CD4-positive, alpha-beta T cell treated with Interleukin-17A for 1 hour (primary cell): ENCODE data around the gene DBX2.
"Not testable (repeated sequence)": the region's sequence is repeated elsewhere in the genome, so short reads cannot be mapped to it uniquely, and the experiment has no call there.

ENCODE experiments used
- DNase-seq: peaks from one replicate; pipeline ENCODE4 v3.0.0-alpha.2; 2020

DBX2 gene

DNA sequence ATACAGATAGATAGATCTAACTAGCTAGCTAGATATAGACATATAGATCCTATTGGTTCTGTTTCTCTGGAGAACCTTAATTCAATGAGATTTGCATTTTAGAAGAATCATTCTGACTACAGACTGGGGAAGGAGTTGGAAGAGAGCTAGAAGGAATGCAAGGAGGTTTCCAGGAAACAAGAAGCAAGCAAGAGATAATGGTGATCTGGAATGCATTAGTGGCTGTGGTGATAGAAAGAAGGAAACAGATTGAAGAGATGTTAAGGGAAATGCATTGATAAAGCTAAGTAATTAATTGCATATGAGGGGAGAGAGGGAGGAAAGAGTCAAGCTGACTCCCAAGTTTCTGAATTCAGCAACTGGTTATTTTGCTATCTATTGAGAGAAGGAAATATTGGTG is 42.7 kb downstream of the DBX2 start:
- no peak for DNase-seq

DNA sequence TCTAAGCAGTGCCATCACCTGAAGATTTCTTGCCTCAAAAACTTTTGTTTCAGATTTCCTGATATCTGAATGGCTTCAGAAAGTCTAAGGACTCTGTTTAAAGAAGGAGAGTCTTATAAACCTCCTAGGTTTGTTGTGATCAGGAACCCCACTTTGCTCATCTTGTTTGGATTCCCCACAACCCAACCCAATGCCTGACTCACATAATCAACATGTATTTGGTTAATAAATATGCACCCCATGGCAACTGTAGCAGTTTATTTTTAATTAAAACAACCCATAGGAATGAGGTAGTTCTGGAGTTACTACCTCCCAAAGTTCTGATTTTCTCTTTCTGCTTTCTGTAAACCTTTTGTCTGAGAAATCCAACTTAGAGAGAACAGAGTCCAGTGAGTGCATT is 51.5 kb downstream of the DBX2 start:
- no peak for DNase-seq

DNA sequence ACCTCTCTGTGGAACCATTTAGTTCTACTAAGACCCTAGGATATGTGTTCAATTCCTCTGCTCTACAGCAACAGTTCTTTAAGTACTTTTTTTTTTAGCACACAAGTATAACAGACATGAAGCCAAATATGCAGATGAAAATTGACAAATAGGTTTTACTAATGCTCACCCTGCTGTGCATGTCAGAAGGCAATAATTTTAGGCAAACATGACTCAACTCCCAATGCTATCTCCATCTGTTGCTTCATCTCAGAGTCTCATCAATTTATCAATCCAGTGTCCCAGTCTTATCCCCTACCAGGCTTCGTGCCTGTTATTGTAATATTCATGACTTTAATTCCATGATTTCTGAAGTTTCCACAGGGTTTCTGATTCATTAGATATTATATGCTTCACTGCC is 57.7 kb downstream of the DBX2 start:
- no peak for DNase-seq

DNA sequence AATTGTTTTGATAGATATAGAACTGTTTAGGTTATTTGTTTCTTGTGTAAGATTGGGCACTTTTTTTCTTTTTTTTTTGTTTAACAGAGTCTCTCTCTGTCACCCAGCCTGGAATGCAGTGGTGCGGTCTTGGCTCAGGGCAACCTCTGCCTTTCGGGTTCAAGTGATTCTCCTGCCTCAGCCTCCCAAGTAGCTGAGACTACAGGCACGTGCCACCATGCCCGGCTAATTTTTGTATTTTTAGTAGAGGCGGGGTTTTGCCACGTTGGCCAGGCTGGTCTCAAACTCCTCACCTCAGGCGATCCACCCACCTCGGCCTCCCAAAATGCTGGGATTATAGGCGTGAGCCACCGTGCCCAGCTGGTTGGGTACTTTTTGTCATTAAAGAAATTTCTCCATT is 66.0 kb downstream of the DBX2 start:
- not testable (repeated sequence) for DNase-seq

DNA sequence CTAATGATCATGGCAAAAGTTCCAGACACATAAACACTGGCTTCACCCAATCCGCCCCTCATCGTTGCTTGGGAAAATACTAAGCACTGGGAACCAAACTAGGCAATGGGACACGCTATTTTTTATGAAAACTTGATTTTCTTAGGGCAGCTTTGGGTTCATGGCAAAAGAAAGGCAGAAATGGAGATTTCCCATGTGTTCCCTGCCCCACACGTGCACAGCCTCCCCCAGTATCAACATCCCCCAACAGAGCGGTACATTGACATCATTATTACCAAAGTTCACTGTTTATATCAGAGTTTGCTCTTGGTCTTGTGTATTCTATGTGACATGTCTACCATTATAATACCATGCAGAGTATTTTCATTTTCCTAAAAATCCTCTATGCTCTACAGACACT is 71.0 kb downstream of the DBX2 start:
- DNase-seq, result no peak

DNA sequence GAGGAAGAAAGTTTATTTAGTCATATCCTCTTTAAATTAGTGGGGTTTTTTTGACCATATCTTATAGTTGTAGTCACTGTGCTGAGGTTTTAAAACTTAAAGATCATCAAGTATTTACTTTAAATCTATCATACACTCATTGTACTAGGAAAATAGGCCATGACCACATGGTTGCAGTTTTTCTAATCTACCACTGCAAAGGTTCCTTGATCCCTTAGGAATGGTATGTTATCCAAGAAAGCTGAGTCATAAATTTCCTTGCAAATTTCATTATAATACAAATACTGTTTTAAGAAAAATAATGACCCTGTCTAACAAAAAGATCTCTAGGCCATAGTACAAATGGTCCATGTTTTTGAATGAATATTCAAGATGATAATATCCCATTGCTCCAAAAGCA is 74.7 kb downstream of the DBX2 start:
- DNase-seq, result no peak

DNA sequence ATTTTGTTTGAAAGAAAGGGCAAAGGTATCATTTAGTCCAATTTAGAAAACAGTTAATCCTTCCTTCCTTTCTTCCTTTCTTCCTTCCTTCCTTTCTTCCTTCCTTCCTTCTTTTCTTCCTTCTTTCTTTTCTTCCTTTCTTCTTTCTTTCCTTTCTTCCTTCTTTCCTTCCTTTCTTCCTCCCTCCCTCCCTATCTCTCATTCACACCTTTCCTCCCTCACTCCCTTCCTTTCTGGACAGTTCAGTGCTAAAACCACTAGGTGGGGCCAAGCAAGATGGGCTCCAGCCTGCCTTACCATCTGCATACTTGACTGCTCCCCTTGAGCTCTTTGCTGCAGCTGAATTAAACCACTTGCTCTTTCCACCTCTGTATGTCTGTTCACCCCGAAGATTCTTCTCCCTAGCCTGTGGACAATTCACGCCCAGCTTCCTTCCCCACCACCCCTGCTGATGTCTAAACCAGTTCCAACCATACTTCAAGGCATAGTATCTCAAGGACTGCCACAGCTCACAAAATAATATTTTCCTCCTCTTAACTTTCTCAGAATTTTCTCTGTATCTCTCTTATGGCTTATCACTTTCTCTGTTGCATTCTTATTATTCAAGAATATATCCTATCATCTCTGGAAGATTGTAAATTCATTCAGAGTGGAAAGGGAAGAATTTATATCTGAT is 78.0 kb downstream of the DBX2 start:
- DNase-seq, result no peak

DNA sequence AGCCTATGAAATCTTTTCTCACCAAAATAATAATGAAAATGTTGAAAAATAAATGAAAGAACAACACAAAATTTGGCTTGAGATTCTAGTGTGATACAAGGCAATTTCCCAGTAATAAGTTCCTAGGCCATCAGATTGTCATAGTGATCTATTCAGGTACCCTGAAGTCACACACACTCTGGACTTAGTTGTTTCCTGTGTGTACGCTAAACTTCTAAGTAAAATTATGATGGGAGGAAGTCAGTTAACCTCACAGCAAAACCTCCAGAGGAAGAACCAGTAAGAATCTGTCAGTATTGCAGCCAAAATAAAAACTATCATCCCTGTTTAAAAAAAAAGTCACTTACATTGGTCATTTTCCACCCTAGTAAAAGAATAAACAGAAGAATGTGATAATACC is 81.9 kb downstream of the DBX2 start:
- no peak for DNase-seq
